Activated CD4-positive, alpha-beta T cell treated with anti-CD3 and anti-CD28 coated beads, Interleukin-2, amount 50 U/mL, for 4 hours (primary cell): Measurements from ENCODE around the gene SLC35B2.

Experiments used
- DNase-seq, 2 experiments: peaks; one replicate each; pipeline ENCODE4 v3.0.0-alpha.2; 2020

Gene SLC35B2

GRCh38 chr6:44219815-44220784 is 37.2 kb downstream of the SLC35B2 start:
- no peak for DNase-seq

GRCh38 chr6:44219053-44219814 is 38.1 kb downstream of the SLC35B2 start:
- DNase-seq = no peak

- no peak for DNase-seq
These were observed 39.8 kb downstream of the SLC35B2 start for GRCh38 chr6:44217332-44218143.

- no peak for DNase-seq
These were observed 40.5 kb downstream of the SLC35B2 start, which contains the start of gene MYMX for GRCh38 chr6:44216677-44217331. Gene MYMX (plus strand): TSS chr6:44216926. CDS start chr6:44217472, 546 bp downstream.

- no peak for DNase-seq
These were observed 43.0 kb downstream of the SLC35B2 start for GRCh38 chr6:44214307-44214706.

- DNase-seq = no peak
These were observed 46.0 kb downstream of the SLC35B2 start for GRCh38 chr6:44211284-44211683.

- DNase-seq = no peak
These were observed 49.4 kb downstream of the SLC35B2 start for GRCh38 chr6:44207966-44208365.
